Osteoblast (primary cell): ENCODE data around the gene ACAP1. TPM values are rescaled to one million over a fixed set of nuclear protein-coding genes. Genes with fewer than 3 reads are reported as not detected.
A peak's percentile ranks its signal among the peaks of the same experiment; 100 is the strongest.

Source experiments
- DNase-seq: peaks from one replicate; pipeline ENCODE4 v3.0.0; 2011; ENCODE audit warnings: low spot score, mixed read lengths; ENCODE audit not compliant: insufficient read length; ENCODE audit errors: missing footprints
- H2AFZ ChIP-seq: 2 replicates; pipeline ENCODE4 v1.6.0; 2011; ENCODE audit warnings: mild to moderate bottlenecking, low read length
- H3K27ac ChIP-seq: 2 replicates; pipeline ENCODE4 v1.5.1; 2011; ENCODE audit warnings: mild to moderate bottlenecking, low read depth, low read length, moderate library complexity
- H3K27me3 ChIP-seq: 2 replicates; pipeline ENCODE4 v1.6.0; 2012; ENCODE audit warnings: mild to moderate bottlenecking, control low read depth, inconsistent platforms, low read length, moderate library complexity; ENCODE audit not compliant: insufficient read depth
- H3K36me3 ChIP-seq: 2 replicates; pipeline ENCODE4 v1.5.1; 2011; ENCODE audit warnings: mild to moderate bottlenecking, low read length, control low read depth, moderate library complexity; ENCODE audit not compliant: insufficient read depth
- H3K4me1 ChIP-seq: 2 replicates; pipeline ENCODE4 v1.5.1; 2011; ENCODE audit warnings: mild to moderate bottlenecking, low read length, control low read depth, moderate library complexity; ENCODE audit not compliant: insufficient read depth
- H3K4me2 ChIP-seq: 2 replicates; pipeline ENCODE4 v1.6.0; 2011; ENCODE audit warnings: mild to moderate bottlenecking, low read length; ENCODE audit not compliant: insufficient read depth
- H3K4me3 ChIP-seq: fragments of 200-600 bp; sonication (generic); 3 replicates; pipeline ENCODE4 v1.5.1; 2012; ENCODE audit warnings: mild to moderate bottlenecking, low read length, inconsistent platforms; ENCODE audit not compliant: insufficient read depth
- H3K79me2 ChIP-seq: 2 replicates; pipeline ENCODE4 v1.6.0; 2012; ENCODE audit warnings: mild to moderate bottlenecking, low read length, control low read depth, inconsistent platforms; ENCODE audit not compliant: insufficient read depth
- H3K9me3 ChIP-seq: 2 replicates; pipeline ENCODE4 v1.5.1; 2011; ENCODE audit warnings: low read depth, low read length, control low read depth
- H4K20me1 ChIP-seq: 2 replicates; pipeline ENCODE4 v1.6.0; 2012; ENCODE audit warnings: mild to moderate bottlenecking, low read length, control low read depth; ENCODE audit not compliant: insufficient read depth
- total RNA-seq: library from RNA; depleted of rRNA; stranded (reverse); fragments of >200 nt; gene quantifications from 2 replicates; pipeline ENCODE4 v1.2.3, GENCODE V29; 2012
- TF ChIP-seq, protein P1 (sequence below): IDR thresholded peaks from 2 replicates; pipeline ENCODE4 v1.5.1; 2011; ENCODE audit warnings: mild to moderate bottlenecking, low read depth, low read length, moderate library complexity; ENCODE audit errors: extremely low read depth

The ACAP1 gene
- total RNA-seq, 1 donor: not detected

DNA sequence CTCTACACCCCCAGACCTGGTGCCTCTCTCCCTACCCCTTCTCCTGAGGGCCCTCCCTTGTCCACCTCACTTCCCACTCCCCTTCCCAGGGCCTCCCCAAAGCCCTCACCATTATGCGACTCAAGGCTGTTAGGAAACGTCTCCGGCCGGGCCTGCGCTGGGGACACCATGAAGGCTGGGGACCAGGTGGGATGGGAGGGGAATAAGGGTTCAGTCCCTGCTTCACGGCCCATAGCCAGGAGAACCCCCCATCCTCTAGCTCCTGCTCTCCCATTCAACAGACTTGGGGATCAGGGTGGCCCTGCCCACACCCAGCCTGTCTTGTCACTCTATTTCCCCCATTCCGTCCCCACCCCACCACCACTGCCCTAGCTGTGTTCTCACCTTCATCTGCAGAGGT is 9.3 kb upstream of the ACAP1 start:
- Histone ChIP-seq H3K4me1 (peaks cover 12% of the 10 kb centered on the region), H3K27ac (no peak overlapping the region), H4K20me1 (peaks cover 3% of the 10 kb centered on the region), H2AFZ (no peak overlapping the region), H3K9me3 (no peaks in the 10 kb centered on the region), H3K27me3 (no peaks in the 10 kb centered on the region), H3K4me2 (no peak overlapping the region), H3K4me3 (no peak overlapping the region), H3K36me3 (peaks cover 42% of the 10 kb centered on the region), H3K79me2 (peaks cover 19% of the 10 kb centered on the region)
- TF ChIP-seq, protein P1, sequence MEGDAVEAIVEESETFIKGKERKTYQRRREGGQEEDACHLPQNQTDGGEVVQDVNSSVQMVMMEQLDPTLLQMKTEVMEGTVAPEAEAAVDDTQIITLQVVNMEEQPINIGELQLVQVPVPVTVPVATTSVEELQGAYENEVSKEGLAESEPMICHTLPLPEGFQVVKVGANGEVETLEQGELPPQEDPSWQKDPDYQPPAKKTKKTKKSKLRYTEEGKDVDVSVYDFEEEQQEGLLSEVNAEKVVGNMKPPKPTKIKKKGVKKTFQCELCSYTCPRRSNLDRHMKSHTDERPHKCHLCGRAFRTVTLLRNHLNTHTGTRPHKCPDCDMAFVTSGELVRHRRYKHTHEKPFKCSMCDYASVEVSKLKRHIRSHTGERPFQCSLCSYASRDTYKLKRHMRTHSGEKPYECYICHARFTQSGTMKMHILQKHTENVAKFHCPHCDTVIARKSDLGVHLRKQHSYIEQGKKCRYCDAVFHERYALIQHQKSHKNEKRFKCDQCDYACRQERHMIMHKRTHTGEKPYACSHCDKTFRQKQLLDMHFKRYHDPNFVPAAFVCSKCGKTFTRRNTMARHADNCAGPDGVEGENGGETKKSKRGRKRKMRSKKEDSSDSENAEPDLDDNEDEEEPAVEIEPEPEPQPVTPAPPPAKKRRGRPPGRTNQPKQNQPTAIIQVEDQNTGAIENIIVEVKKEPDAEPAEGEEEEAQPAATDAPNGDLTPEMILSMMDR: no peak
- DNase-seq: peak; percentile 76

DNA sequence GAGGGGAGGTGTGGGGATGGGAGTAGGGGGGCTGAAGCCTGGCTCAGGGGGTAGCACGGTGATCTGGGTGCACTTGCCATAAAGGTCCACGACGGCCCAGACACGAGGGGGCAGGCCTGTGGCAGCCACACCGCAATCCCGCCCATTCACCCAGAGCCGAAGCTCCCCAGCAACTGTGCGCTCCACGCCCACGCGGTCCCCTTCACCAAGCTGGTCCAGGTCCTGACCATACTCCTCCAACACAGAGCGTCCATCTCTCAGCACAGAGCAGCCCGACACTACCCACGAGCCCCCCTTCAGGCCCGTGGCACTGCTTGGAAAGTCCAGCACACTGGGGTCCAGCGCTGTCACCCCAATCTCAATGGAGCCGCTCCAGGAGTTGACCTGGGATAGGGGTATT is 8.8 kb upstream of the ACAP1 start:
- Histone ChIP-seq H4K20me1 (peaks cover 3% of the 10 kb centered on the region), H3K4me2 (no peak overlapping the region), H3K79me2 (peaks cover 19% of the 10 kb centered on the region), H3K27me3 (no peaks in the 10 kb centered on the region), H3K4me3 (no peak overlapping the region), H2AFZ (no peak overlapping the region), H3K9me3 (no peaks in the 10 kb centered on the region), H3K4me1 (peaks cover 12% of the 10 kb centered on the region), H3K36me3 (peaks cover 37% of the 10 kb centered on the region), H3K27ac (no peak overlapping the region)
- TF ChIP-seq, protein P1: no peak
- peak; percentile 5 for DNase-seq

DNA sequence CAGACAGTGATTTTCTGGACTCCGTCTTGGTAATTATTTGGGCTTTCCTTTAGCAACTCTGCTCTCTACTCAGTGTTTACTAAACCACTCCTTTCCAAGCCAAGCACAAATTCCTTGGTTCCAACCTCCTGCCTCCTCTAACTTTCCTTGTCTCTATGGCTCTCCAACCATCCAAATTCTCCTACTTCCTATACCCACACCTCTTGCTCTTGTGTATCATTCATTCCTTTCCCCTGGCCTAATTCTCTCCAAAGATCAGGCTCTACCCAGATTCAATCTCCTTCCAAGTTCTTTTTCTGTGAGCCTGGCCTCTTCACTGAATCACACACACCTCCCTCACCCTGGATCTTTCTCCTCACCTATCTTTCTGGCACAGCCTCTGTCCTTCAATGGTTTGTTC is 8.3 kb upstream of the ACAP1 start:
- H3K4me3 ChIP-seq: peak overlapping the region; percentile 96
- peak; percentile 63 for DNase-seq
- H3K9me3 ChIP-seq: no peaks in the 10 kb centered on the region
- peaks cover 32% of the 10 kb centered on the region for H3K36me3 ChIP-seq
- H3K4me1 ChIP-seq: peaks cover 12% of the 10 kb centered on the region
- TF ChIP-seq, protein P1: no peak
- peaks cover 19% of the 10 kb centered on the region for H3K79me2 ChIP-seq
- H2AFZ ChIP-seq: no peak overlapping the region
- H3K27ac ChIP-seq: no peak overlapping the region
- peaks cover 3% of the 10 kb centered on the region for H4K20me1 ChIP-seq
- no peaks in the 10 kb centered on the region for H3K27me3 ChIP-seq
- H3K4me2 ChIP-seq: peak overlapping the region; percentile 100

DNA sequence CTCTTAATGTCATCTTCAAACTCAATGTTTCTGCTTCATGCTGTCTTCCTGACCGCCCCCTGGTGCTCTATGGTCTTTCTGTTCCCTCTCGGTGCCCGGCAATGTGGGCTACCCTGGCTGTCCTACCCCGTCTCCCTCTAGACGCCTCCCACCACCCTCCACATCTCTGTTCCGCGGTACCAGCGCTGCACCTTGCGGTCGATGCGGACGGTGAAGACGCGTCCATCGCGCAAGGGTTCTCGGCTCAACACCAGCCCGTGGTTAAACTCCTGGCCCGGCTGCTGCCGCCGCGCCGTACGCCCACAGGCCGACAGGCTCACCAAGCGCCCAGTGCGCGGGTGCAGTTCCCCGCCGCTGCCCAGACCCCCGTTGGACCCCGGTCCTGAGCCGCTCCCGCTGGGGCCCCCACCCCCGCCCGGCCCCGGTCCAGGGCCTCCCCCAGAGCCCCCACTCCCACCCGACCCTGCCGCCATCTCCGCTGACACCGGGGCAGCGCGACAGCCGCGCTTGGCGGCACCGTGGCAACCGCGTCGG is 7.4 kb upstream of the ACAP1 start, which contains the start of gene NEURL4:
Gene NEURL4, minus strand, starts transcription at position 496 of the 534 bp plus-strand sequence. Its CDS starts 23 bp downstream, at position 473.
- Histone ChIP-seq H2AFZ (peak within 1 kb of the TSS; percentile 100), H4K20me1 (peaks cover 3% of the 10 kb centered on the region), H3K27me3 (peaks cover 6% of the 10 kb centered on the region), H3K36me3 (peaks cover 23% of the 10 kb centered on the region), H3K79me2 (peaks cover 19% of the 10 kb centered on the region), H3K4me3 (peak within 1 kb of the TSS; percentile 96), H3K4me1 (peaks cover 12% of the 10 kb centered on the region), H3K4me2 (peak within 1 kb of the TSS; percentile 100), H3K27ac (peak within 1 kb of the TSS; percentile 83), H3K9me3 (no peaks in the 10 kb centered on the region)
- TF ChIP-seq, protein P1: peak; percentile 10
- DNase-seq: peak; percentile 96
